ENCODE data around the gene TGIF1. TPM values are rescaled to one million over a fixed set of nuclear protein-coding genes. Genes with fewer than 3 reads are reported as not detected.

Gene TGIF1
- total and polyA plus RNA-seq, 9 of the 15 experiments (the other 6 are each of a cell fraction or from before 2014, with no cell fraction given), result 16.1 to 77.7 (median 44.6) TPM

DNA sequence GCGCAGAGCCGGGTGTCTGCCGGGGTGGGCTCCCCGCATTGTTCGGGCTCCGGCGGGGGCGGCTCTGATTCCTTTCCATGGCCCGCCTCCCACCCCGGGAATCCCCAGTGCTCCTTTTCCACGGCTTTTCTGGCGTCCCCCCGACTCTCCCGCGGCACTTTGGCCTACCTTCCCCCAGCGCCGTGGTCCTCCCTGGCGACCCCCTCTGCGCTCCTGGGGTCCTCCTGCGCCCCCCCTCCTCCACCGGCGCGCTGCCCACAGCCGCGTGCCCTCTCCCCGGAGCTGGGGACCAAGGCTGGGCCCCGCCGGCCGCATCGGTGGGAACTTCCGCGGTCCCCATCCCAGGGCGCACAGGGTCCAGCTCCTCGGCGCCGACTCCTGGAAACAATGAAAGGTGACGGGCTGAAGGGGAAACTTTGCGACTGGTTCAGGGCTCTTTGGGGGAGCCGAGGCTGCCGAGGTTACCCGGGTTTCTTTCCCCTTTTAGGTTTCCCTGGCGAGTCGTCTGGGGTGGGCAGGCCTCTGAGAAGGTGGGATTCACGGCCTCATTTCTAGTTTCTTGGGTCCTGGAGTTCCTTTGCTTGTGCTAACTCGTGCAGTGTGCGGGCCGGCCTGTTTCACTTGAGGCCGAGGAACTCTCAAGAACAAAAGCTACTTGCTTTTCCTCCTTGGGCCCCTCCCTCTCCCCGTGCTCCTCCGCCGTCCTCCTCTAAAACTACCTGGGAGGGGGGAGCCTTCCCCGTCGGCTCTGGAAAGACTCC lies 2.2 kb downstream of the TGIF1 start (continued):
- TF ChIP-seq, protein P1, sequence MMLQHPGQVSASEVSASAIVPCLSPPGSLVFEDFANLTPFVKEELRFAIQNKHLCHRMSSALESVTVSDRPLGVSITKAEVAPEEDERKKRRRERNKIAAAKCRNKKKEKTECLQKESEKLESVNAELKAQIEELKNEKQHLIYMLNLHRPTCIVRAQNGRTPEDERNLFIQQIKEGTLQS (IDR thresholded peaks at IDR 0.05), result no peak
- TF ChIP-seq, protein P1 (CRISPR knock-in tag; conservative IDR thresholded peaks at IDR 0.05), result no peak
- TF ChIP-seq, protein P2, sequence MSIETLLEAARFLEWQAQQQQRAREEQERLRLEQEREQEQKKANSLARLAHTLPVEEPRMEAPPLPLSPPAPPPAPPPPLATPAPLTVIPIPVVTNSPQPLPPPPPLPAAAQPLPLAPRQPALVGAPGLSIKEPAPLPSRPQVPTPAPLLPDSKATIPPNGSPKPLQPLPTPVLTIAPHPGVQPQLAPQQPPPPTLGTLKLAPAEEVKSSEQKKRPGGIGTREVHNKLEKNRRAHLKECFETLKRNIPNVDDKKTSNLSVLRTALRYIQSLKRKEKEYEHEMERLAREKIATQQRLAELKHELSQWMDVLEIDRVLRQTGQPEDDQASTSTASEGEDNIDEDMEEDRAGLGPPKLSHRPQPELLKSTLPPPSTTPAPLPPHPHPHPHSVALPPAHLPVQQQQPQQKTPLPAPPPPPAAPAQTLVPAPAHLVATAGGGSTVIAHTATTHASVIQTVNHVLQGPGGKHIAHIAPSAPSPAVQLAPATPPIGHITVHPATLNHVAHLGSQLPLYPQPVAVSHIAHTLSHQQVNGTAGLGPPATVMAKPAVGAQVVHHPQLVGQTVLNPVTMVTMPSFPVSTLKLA (conservative IDR thresholded peaks at IDR 0.05), result no peak
- TF ChIP-seq RAD21 (CRISPR knock-in tag; conservative IDR thresholded peaks at IDR 0.05 in 1 of 2, IDR thresholded peaks at IDR 0.05 in 1 of 2) (peak in 1 of 2 experiments; percentile 5; a peak in 1 of 4 replicates), ARID2 (IDR thresholded peaks at IDR 0.05) (no peak), ZFP30 (CRISPR knock-in tag; IDR thresholded peaks at IDR 0.05; ENCODE audit: borderline replicate concordance) (no peak; the same call in 1 of the 2 replicates), CC2D1A (IDR thresholded peaks at IDR 0.05) (no peak), ZNF583 (CRISPR knock-in tag; IDR thresholded peaks at IDR 0.05) (no peak), ZNF12 (CRISPR knock-in tag; IDR thresholded peaks at IDR 0.05) (no peak), SREBF1 (IDR thresholded peaks at IDR 0.05; ENCODE audit: borderline replicate concordance, low read depth, low read length) (no peak), NFIC (IDR thresholded peaks at IDR 0.05) (no peak), POLR2AphosphoS2 (IDR thresholded peaks at IDR 0.05; ENCODE audit: low read length) (no peak), SIX5 (IDR thresholded peaks at IDR 0.05; ENCODE audit: borderline replicate concordance in 1 of 2, insufficient read depth in 1 of 2, low read depth in 1 of 2, low read length in 2 of 2) (no peak), EP400 (IDR thresholded peaks at IDR 0.05) (no peak), PHF8 (IDR thresholded peaks at IDR 0.05; ENCODE audit: borderline replicate concordance, low read length) (peak; percentile 34; the same call in 1 of the 2 replicates), MEF2D (tag; conservative IDR thresholded peaks at IDR 0.05; ENCODE audit: low read depth) (no peak), ZNF436 (CRISPR knock-in tag; IDR thresholded peaks at IDR 0.05) (no peak), MYBL2 (IDR thresholded peaks at IDR 0.05; ENCODE audit: low read depth) (no peak), MYBL2 (CRISPR knock-in tag; IDR thresholded peaks at IDR 0.05; ENCODE audit: borderline replicate concordance) (no peak), ZNF24 (IDR thresholded peaks at IDR 0.05) (no peak)
- TF ChIP-seq, protein P3, sequence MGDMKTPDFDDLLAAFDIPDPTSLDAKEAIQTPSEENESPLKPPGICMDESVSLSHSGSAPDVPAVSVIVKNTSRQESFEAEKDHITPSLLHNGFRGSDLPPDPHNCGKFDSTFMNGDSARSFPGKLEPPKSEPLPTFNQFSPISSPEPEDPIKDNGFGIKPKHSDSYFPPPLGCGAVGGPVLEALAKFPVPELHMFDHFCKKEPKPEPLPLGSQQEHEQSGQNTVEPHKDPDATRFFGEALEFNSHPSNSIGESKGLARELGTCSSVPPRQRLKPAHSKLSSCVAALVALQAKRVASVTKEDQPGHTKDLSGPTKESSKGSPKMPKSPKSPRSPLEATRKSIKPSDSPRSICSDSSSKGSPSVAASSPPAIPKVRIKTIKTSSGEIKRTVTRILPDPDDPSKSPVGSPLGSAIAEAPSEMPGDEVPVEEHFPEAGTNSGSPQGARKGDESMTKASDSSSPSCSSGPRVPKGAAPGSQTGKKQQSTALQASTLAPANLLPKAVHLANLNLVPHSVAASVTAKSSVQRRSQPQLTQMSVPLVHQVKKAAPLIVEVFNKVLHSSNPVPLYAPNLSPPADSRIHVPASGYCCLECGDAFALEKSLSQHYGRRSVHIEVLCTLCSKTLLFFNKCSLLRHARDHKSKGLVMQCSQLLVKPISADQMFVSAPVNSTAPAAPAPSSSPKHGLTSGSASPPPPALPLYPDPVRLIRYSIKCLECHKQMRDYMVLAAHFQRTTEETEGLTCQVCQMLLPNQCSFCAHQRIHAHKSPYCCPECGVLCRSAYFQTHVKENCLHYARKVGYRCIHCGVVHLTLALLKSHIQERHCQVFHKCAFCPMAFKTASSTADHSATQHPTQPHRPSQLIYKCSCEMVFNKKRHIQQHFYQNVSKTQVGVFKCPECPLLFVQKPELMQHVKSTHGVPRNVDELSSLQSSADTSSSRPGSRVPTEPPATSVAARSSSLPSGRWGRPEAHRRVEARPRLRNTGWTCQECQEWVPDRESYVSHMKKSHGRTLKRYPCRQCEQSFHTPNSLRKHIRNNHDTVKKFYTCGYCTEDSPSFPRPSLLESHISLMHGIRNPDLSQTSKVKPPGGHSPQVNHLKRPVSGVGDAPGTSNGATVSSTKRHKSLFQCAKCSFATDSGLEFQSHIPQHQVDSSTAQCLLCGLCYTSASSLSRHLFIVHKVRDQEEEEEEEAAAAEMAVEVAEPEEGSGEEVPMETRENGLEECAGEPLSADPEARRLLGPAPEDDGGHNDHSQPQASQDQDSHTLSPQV (IDR thresholded peaks at IDR 0.05), result no peak

Data from K562 (cell line).